GM10248 (cell line): ENCODE results near the gene MCOLN2.

Experiments used
- CTCF ChIA-PET: fragments of 300-600 bp; sonication (Branson Sonifier 250); formaldehyde crosslinking; extraction: SDS; loops from one replicate; lab custom pipeline; 2021; ENCODE audit warnings: antibody characterized with exemption; lab: Yijun Ruan, JAX
- POLR2A ChIA-PET: fragments of 350-650 bp; sonication (Branson Sonifier 250); formaldehyde crosslinking; extraction: SDS; loops from one replicate; lab custom pipeline; 2020; ENCODE audit warnings: antibody characterized with exemption; lab: Yijun Ruan, JAX
- DNase-seq: peaks from one replicate; pipeline ENCODE4 v3.0.0; 2012; ENCODE audit errors: extremely low spot score
- TF ChIP-seq, protein P1 (sequence below): IDR thresholded peaks from 2 replicates; pipeline ENCODE4 v1.5.1; 2012; ENCODE audit warnings: mild to moderate bottlenecking, low read depth; ENCODE audit errors: extremely low read depth, missing control alignments, control extremely low read depth

MCOLN2 gene

DNA sequence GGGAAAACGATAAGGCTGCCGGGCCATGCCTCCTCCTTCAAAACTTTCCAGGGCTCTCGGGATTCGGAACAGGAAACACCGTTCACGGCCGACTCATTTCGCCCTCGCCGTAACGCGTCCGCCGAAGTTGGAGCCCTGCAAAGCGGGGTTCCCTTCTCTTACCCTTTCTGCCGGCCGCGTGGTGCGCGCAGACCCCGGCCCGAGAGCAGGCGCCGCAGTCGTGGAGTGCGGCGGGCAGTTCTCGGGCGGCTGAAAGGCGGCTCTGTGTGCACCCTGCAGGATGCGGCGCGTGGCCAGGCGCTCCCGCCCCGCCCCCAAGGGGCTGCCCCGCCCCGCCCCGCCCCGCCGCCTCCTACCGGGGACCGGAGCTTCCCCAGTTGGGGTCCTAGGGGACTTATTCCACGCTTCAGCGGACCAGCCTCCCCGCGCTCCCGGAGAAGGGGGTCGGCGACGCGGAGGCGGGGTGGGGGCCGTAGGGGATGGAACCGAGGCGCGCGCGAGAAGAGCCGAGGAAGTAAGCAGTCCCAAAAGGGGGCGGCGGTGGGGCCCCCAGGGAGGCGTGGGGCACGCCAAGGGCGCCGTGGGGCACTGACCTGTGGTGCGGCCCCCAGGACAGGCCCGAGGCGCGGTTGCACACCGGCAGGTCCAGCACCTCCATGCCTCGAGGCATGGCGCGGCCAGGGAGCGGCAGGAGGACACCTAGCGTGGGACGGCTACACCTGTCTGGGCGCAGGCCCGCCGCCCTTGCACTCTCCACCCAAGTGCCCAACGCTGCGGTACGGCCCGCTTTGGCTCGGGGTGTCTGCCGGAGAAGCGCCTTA, at the start of gene MCOLN2:
Gene MCOLN2, minus strand, starts transcription at position 268 of the 821 bp plus-strand sequence. Its CDS starts 241 bp downstream, at position 27.
- ChIA-PET POLR2A (interaction anchor here (0.6 kb wide), 1 partner anchor 1049 kb away, joined by 3 read pairs; no protein-coding TSS in a partner anchor), CTCF (interaction anchor here (1.8 to 3.7 kb wide), 4 partner anchors 22 to 52 kb away, joined by 4 to 24 read pairs (median 13); no protein-coding TSS in a partner anchor)
- TF ChIP-seq, protein P1, sequence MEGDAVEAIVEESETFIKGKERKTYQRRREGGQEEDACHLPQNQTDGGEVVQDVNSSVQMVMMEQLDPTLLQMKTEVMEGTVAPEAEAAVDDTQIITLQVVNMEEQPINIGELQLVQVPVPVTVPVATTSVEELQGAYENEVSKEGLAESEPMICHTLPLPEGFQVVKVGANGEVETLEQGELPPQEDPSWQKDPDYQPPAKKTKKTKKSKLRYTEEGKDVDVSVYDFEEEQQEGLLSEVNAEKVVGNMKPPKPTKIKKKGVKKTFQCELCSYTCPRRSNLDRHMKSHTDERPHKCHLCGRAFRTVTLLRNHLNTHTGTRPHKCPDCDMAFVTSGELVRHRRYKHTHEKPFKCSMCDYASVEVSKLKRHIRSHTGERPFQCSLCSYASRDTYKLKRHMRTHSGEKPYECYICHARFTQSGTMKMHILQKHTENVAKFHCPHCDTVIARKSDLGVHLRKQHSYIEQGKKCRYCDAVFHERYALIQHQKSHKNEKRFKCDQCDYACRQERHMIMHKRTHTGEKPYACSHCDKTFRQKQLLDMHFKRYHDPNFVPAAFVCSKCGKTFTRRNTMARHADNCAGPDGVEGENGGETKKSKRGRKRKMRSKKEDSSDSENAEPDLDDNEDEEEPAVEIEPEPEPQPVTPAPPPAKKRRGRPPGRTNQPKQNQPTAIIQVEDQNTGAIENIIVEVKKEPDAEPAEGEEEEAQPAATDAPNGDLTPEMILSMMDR: peak; percentile 21
- DNase-seq: peak; percentile 88

DNA sequence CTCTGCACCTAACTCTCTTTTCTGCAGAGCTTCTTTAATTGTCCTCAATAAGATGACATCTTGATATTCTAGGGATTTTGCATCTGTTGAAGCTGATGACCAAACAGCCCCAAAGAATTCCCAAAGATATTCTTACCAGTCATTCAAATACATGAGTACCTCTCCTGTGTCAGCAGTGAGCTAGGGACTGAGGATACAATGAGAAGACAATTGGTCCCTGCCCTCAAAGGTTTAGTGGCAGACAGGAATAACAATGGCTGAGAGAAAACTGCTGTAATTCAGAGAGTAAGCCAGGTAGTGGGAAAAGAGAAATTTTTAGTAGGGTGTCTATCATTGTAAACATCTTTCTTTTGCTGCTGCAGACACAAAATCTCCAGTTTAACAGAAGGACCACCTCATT, 45.5 kb upstream of the MCOLN2 start:
- CTCF ChIA-PET: interaction anchor here (1.0 to 1.4 kb wide), 4 partner anchors 12 to 213 kb away, joined by 3 read pairs; no protein-coding TSS in a partner anchor
- TF ChIP-seq, protein P1: no peak
- POLR2A ChIA-PET: no interaction called here
- no peak for DNase-seq

DNA sequence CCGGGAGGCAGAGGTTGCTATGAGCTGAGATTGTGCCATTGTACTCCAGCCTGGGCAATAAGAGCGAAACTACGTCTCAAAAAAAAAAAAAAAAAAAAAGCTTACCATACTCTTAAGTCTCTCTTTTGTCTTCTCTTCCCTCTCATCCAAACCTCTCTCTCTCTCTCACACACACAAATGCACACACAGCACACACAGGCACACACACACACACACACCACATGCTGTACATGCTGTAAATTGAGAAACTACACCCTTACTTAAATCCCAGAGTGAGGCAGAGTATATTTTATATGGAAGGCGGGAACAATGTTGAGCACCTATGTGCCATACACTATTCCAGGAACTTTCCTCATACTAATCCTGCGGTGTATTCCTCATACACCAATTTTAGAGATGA, 44.9 kb upstream of the MCOLN2 start:
- TF ChIP-seq, protein P1: no peak
- POLR2A ChIA-PET: no interaction called here
- CTCF ChIA-PET: interaction anchor here (2.0 kb wide), 1 partner anchor 97 kb away, joined by 4 read pairs; no protein-coding TSS in a partner anchor
- no peak for DNase-seq

DNA sequence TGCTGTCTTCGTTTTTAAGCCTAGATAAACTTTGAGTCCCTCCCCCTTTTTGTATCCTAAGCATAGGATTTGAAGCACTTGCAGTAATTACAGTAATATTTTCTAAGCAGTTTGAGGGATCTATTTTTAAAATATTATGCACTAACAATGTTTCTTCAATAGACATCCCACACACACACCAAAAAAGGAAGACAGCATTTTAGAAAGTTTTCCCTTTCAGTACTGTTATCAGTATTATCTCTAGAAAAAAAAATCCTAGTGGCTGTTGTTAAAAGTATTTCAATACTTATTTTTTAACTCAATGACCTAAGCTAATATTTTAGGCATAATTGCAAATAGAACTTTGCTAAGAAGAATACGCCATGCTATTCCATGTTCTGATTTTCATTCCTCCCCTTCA, 36.3 kb upstream of the MCOLN2 start:
- TF ChIP-seq, protein P1: no peak
- ChIA-PET POLR2A (no interaction called here), CTCF (interaction anchor here (0.7 to 5.5 kb wide), 4 partner anchors 11 to 90 kb away, joined by 3 to 48 read pairs (median 3); no protein-coding TSS in a partner anchor)
- no peak for DNase-seq

DNA sequence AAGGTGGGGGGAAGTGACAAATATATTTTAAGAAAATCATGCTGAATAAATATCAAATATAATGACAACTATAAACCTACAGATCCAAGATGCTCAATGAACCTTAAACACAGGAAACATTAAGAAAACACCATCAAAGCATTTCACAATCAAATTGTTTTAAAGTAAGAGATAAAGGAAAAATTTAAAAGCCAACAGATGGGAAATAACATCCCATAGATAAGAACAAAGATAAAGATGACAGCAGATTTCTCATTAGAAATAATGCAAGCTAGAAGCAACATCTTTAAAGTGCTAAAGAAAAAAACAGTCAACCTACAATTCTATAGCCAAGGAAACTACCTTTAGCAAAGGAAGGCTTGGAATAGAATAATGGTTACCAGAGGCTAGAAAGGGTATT, 33.6 kb upstream of the MCOLN2 start:
- TF ChIP-seq, protein P1: no peak
- DNase-seq: no peak
- ChIA-PET CTCF (interaction anchor here (1.3 to 5.5 kb wide), 5 partner anchors 8 to 87 kb away, joined by 3 to 48 read pairs (median 3); no protein-coding TSS in a partner anchor), POLR2A (no interaction called here)

DNA sequence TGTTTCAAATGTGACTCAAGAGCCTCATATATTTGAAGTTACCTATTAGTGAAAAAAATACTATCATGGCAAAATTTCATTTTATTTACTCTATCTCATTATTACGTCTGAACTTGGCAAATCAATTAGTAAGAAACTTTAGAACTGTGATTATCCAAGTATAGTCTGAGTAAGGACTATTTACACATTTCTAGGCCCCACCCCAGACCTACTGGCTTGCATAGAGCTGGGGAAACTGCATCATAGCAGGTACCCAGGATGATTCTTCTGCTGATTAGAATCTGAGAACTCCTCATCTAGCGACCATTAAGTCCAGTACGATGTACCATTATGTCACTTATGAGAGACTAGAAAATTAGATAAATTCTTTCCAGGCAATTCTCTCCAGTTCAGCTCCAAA, 31.2 kb upstream of the MCOLN2 start:
- TF ChIP-seq, protein P1: no peak
- ChIA-PET POLR2A (no interaction called here), CTCF (interaction anchor here (0.9 to 10.3 kb wide), 21 partner anchors 9 to 249 kb away, joined by 3 to 159 read pairs (median 6); partner anchors contain the start of genes BCL10 and C1orf52)
- DNase-seq: no peak
